K562 (cell line): Measurements from ENCODE around the gene GLYATL1. TPM values are rescaled to one million over a fixed set of nuclear protein-coding genes. Genes with fewer than 3 reads are reported as not detected.
A peak's percentile ranks its signal among the peaks of the same experiment; 100 is the strongest.

Experiments used
- ATAC-seq: fragments of 200-7000 bp; cut with Tn5 transposase; 3 replicates; pipeline ENCODE4 v1.9.1; 2020; ENCODE audit warnings: moderate library complexity
- BruUV-seq: library from RNA; stranded (reverse); fragments of 400-500 nt; replicated peaks from 2 replicates; lab custom pipeline; 2021; lab: Mats Ljungman, UMichigan
- CTCF ChIA-PET: fragments of 300-600 bp; formaldehyde crosslinking; extraction: SDS; loops from one replicate; lab custom pipeline; 2021; ENCODE audit warnings: low intra/inter-chr PET ratio; lab: Yijun Ruan, JAX
- POLR2A ChIA-PET: fragments of 300-600, 350-650 bp; sonication (Branson Sonifier 250); formaldehyde crosslinking; extraction: SDS; loops from one replicate; lab custom pipeline; 2021; ENCODE audit warnings: antibody characterized with exemption, inconsistent platforms; lab: Yijun Ruan, JAX
- DNase-seq, 4 experiments: peaks; one replicate each; pipeline versions ENCODE4 v3.0.0 to v3.0.0-alpha.2; 2011 to 2018; ENCODE audit warnings: low spot score in 3 of 4, mixed read lengths in 3 of 4; ENCODE audit errors: extremely low read depth in 1 of 4
- FAIRE-seq: peaks from 2 replicates; lab custom pipeline; 2011; peaks lifted over from hg19 to GRCh38; lab: Jason Lieb, UNC
- H2AFZ ChIP-seq: 2 replicates; pipeline ENCODE4 v1.6.0; 2011; ENCODE audit warnings: low read depth, low read length, control low read depth, inconsistent platforms
- H3K27ac ChIP-seq: fragments of 200-600 bp; 3 replicates; pipeline ENCODE4 v1.8.0; 2011; ENCODE audit warnings: low read depth, mild to moderate bottlenecking, control low read depth, inconsistent platforms, low read length, moderate library complexity, mixed read lengths; ENCODE audit errors: extremely low read depth
- H3K27me3 ChIP-seq, 2 experiments: fragments of 300-600 bp in 1 of 2; 2 replicates in 1 of 2; 3 replicates in 1 of 2; pipeline versions ENCODE4 v1.6.0 to v1.8.0; 2011; ENCODE audit warnings: inconsistent platforms in 2 of 2, low read length in 2 of 2, mild to moderate bottlenecking in 1 of 2, mixed read lengths in 1 of 2, moderate library complexity in 1 of 2; ENCODE audit not compliant: control insufficient read depth in 2 of 2, insufficient read depth in 2 of 2
- H3K36me3 ChIP-seq: fragments of 300-600 bp; 3 replicates; pipeline ENCODE4 v1.8.0; 2011; ENCODE audit warnings: mild to moderate bottlenecking, low read length, inconsistent platforms; ENCODE audit not compliant: control insufficient read depth, insufficient read depth
- H3K4me1 ChIP-seq, 2 experiments: fragments of 200-600 bp in 1 of 2; replicated peaks in 1 of 2; 2 replicates in 1 of 2; 3 replicates in 1 of 2; pipeline versions ENCODE4 v1.5.1 to v1.8.0; 2011; ENCODE audit warnings: inconsistent platforms in 2 of 2, low read length in 2 of 2, mild to moderate bottlenecking in 1 of 2, mixed read lengths in 1 of 2, moderate library complexity in 1 of 2; ENCODE audit not compliant: control insufficient read depth in 2 of 2, insufficient read depth in 2 of 2
- H3K4me2 ChIP-seq: 2 replicates; pipeline ENCODE4 v1.6.1; 2011; ENCODE audit warnings: low read length, control low read depth, inconsistent platforms, mixed read lengths; ENCODE audit not compliant: insufficient read depth
- H3K4me3 ChIP-seq: fragments of 200-600 bp; sonication (generic), shearing (Covaris generic); 2 replicates; pipeline ENCODE4 v1.5.1; 2016; ENCODE audit warnings: control low read depth, inconsistent platforms
- H3K79me2 ChIP-seq: fragments of 200-600 bp; 3 replicates; pipeline ENCODE4 v1.8.0; 2011; ENCODE audit warnings: low read length, inconsistent platforms; ENCODE audit not compliant: control insufficient read depth, insufficient read depth
- H3K9ac ChIP-seq, 2 experiments: 2 replicates each; pipeline versions ENCODE4 v1.6.0 to v1.6.1; 2011; ENCODE audit warnings: low read depth in 2 of 2, low read length in 2 of 2, control low read depth in 1 of 2, inconsistent platforms in 1 of 2, mild to moderate bottlenecking in 1 of 2, mixed read lengths in 1 of 2; ENCODE audit not compliant: insufficient read depth in 1 of 2
- H3K9me1 ChIP-seq: one replicate; pipeline ENCODE4 v1.6.0; 2011; ENCODE audit warnings: inconsistent platforms, mild to moderate bottlenecking, low read length, moderate library complexity; ENCODE audit not compliant: control insufficient read depth, insufficient read depth
- H3K9me3 ChIP-seq: replicated peaks from 2 replicates; pipeline ENCODE4 v1.5.1; 2011; ENCODE audit warnings: low read depth, low read length, inconsistent platforms; ENCODE audit not compliant: control insufficient read depth, insufficient read depth
- H4K20me1 ChIP-seq: replicated peaks from 2 replicates; pipeline ENCODE4 v1.6.1; 2011; ENCODE audit warnings: low read length, inconsistent platforms, mixed read lengths; ENCODE audit not compliant: control insufficient read depth, insufficient read depth
- HMG20B ChIP-seq: fragments of 250-450 bp; sonication (Bioruptor Pico); IDR thresholded peaks from 2 replicates; pipeline ENCODE4 v1.5.0; 2021; ENCODE audit warnings: mild to moderate bottlenecking
- HNRNPK ChIP-seq: fragments of 200-400 bp; formaldehyde crosslinking; IDR thresholded peaks from one replicate; pipeline ENCODE4 v1.6.1; 2018; ENCODE audit warnings: mild to moderate bottlenecking, low read depth, low read length; ENCODE audit not compliant: poor library complexity, severe bottlenecking
- NFIX ChIP-seq: fragments of 250-450 bp; sonication (Bioruptor Pico); IDR thresholded peaks from 2 replicates; pipeline ENCODE4 v1.4.0; 2020; ENCODE audit warnings: low read depth, mild to moderate bottlenecking, moderate library complexity
- NR2C2 ChIP-seq, 2 experiments: fragments of 200-800 bp in 1 of 2; sonication (Bioruptor generic) in 1 of 2; sonication (generic) in 1 of 2; formaldehyde crosslinking in 1 of 2; IDR thresholded peaks; 2 replicates each; pipeline versions ENCODE4 v1.6.1 to v1.8.0; 2016 to 2022; ENCODE audit warnings: mild to moderate bottlenecking in 1 of 2, missing compliant biosample characterization in 1 of 2, missing genetic modification characterization in 1 of 2, missing genetic modification reagents in 1 of 2
- PPARD ChIP-seq: fragments of 250-450 bp; sonication (Bioruptor Pico); IDR thresholded peaks from 2 replicates; pipeline ENCODE4 v1.8.0; 2022; ENCODE audit warnings: inconsistent platforms, mild to moderate bottlenecking, moderate library complexity
- RBM14 ChIP-seq: fragments of 200-400 bp; formaldehyde crosslinking; IDR thresholded peaks from 2 replicates; pipeline ENCODE4 v1.6.1; 2018; ENCODE audit warnings: low read depth, mild to moderate bottlenecking, low read length, moderate library complexity, borderline replicate concordance; ENCODE audit not compliant: insufficient read depth
- SIRT6 ChIP-seq: IDR thresholded peaks from one replicate; pipeline ENCODE4 v1.6.1; 2012; ENCODE audit warnings: low read depth, mild to moderate bottlenecking, control low read depth, inconsistent platforms, low read length, moderate library complexity
- TBP ChIP-seq: optimal IDR thresholded peaks from 2 replicates; pipeline ENCODE3; 2011; ENCODE audit warnings: low read depth, low read length, improper control_type of control experiment
- TFAM ChIP-seq: fragments of 250-450 bp; sonication (Bioruptor Pico); conservative IDR thresholded peaks from 2 replicates; pipeline ENCODE4 v1.5.0; 2021; ENCODE audit warnings: mild to moderate bottlenecking, moderate library complexity
- ZEB2 ChIP-seq: fragments of 450-650 bp; IDR thresholded peaks from 2 replicates; pipeline ENCODE4 v1.6.1; 2016
- ZNF165 ChIP-seq: fragments of 250-450 bp; sonication (Bioruptor Pico); IDR thresholded peaks from 2 replicates; pipeline ENCODE4 v1.4.0; 2020; ENCODE audit warnings: borderline replicate concordance
- ZNF175 ChIP-seq: fragments of 200-800 bp; sonication (Bioruptor generic); IDR thresholded peaks from 2 replicates; pipeline ENCODE4 v1.6.1; 2016; ENCODE audit warnings: low read depth, mild to moderate bottlenecking, missing genetic modification characterization, missing compliant biosample characterization
- ZNF644 ChIP-seq: fragments of 200-800 bp; sonication (Bioruptor generic); IDR thresholded peaks from 2 replicates; pipeline ENCODE4 v1.6.1; 2016; ENCODE audit warnings: low read depth, missing genetic modification characterization, missing compliant biosample characterization
- WGBS: fragments of 100-300 bp; shearing (Covaris generic); methylation state at CpG from one replicate; pipeline ENCODE4 v1.1.6; 2016; ENCODE audit warnings: low coverage, mixed read lengths; ENCODE audit not compliant: insufficient coverage; ENCODE audit errors: missing lambda C conversion rate; 5-methylcytosine and 5-hydroxymethylcytosine counted together
- in situ Hi-C: fragments of 300-500 bp; cut with MboI; formaldehyde crosslinking; loops from 4 replicates; pipeline ENCODE4 v1.15.0; 2018; ENCODE audit warnings: inconsistent platforms, mixed read lengths
- intact Hi-C: fragments of 100-400 bp; cut with micrococcal nuclease; formaldehyde crosslinking; loops from 2 replicates; pipeline ENCODE4 v1.14.2; 2022
- polyA plus RNA-seq, 8 experiments: library from polyadenylated mRNA; depleted of rRNA in 4 of 8; stranded (reverse) in 5 of 8; unstranded in 3 of 8; fragments of >200 nt; fragmentation: Nextera tagmentation in 2 of 8; fragmentation: Illumina TruSeq in 1 of 8; extraction: Ambion mirVana in 2 of 8; extraction: Trizol in 1 of 8; gene quantifications; 2 replicates each; pipeline versions ENCODE4 v1.2.1 to v1.2.3, GENCODE V29; 2011 to 2014; ENCODE audit warnings: inconsistent platforms in 1 of 8, missing spikeins in 1 of 8
- total RNA-seq, 7 experiments: library from RNA; depleted of rRNA in 6 of 7; stranded (reverse); fragments of >200 nt in 6 of 7; fragmentation: Illumina TruSeq in 2 of 7; extraction: Trizol in 2 of 7; gene quantifications; 2 replicates each; pipeline versions ENCODE4 v1.2.1 to v1.2.3, GENCODE V29; 2011 to 2021; ENCODE audit warnings: low replicate concordance in 1 of 7
- TF ChIP-seq, protein P1 (sequence below), 2 experiments: IDR thresholded peaks in 1 of 2; conservative IDR thresholded peaks in 1 of 2; 2 replicates each; pipeline ENCODE4 v1.6.1; 2016; ENCODE audit warnings: low read depth in 2 of 2, mild to moderate bottlenecking in 1 of 2, missing compliant biosample characterization in 1 of 2, missing genetic modification characterization in 1 of 2, moderate library complexity in 1 of 2
- TF ChIP-seq, protein P2 (sequence below), 2 experiments: IDR thresholded peaks; 2 replicates each; pipeline ENCODE4 v1.6.1; 2011; ENCODE audit warnings: borderline replicate concordance in 1 of 2, control low read depth in 1 of 2, low read depth in 1 of 2, low read length in 1 of 2, mild to moderate bottlenecking in 1 of 2, mixed read lengths in 1 of 2, moderate library complexity in 1 of 2; ENCODE audit not compliant: insufficient read depth in 1 of 2, insufficient read length in 1 of 2, poor library complexity in 1 of 2, severe bottlenecking in 1 of 2; ENCODE audit errors: extremely low read depth in 1 of 2
- TF ChIP-seq, protein P3 (sequence below): fragments of 450-650 bp; IDR thresholded peaks from 2 replicates; pipeline ENCODE4 v1.6.1; 2016

Gene GLYATL1
- total and polyA plus RNA-seq, 9 of the 15 experiments (the other 6 are each of a cell fraction or from before 2014, with no cell fraction given) = not detected

GRCh38 chr11:58963551-58964104 lies 24.3 kb downstream of the GLYATL1 start:
- Histone ChIP-seq H3K9me1 (no peaks in the 10 kb centered on the region), H3K27ac (no peak overlapping the region), H3K4me3 (no peak overlapping the region), H3K9ac (no peak overlapping the region), H3K9me3 (no peaks in the 10 kb centered on the region), H2AFZ (peak overlapping the region; percentile 63; the same call in 1 of the 2 replicates), H3K79me2 (no peaks in the 10 kb centered on the region), H3K4me2 (peak overlapping the region; percentile 21), H3K27me3 (peaks cover 0 to 17% of the 10 kb centered on the region in 2 experiments; a peak in 3 of 5 replicates), H3K36me3 (no peaks in the 10 kb centered on the region), H3K4me1 (peaks cover 0 to 3% of the 10 kb centered on the region in 2 experiments; a peak in 1 of 5 replicates), H4K20me1 (no peaks in the 10 kb centered on the region)
- peak in 2 of 4 experiments; percentile 16 to 30 for DNase-seq
- in situ Hi-C loops (no loop called here), intact Hi-C loops (no loop called here)
- BruUV-seq = no TSS peak
- peak; percentile 61 for FAIRE-seq
- peak; percentile 84 for ATAC-seq
- POLR2A ChIA-PET = no interaction called here
- CTCF ChIA-PET = no interaction called here
- WGBS = 2% methylated on average over 26 of the region's 27 CpGs
- TF ChIP-seq ZEB2 (no peak), HNRNPK (no peak), NFIX (CRISPR knock-in tag) (no peak), ZNF175 (no peak), ZNF165 (CRISPR knock-in tag) (no peak), RBM14 (no peak), ZNF644 (tag) (no peak), TFAM (CRISPR knock-in tag) (no peak), NR2C2 (CRISPR knock-in tag; IDR thresholded peaks at IDR 0.05) (no peak), NR2C2 (tag; IDR thresholded peaks at IDR 0.05) (peak; percentile 32; the same call in 1 of the 2 replicates), HMG20B (CRISPR knock-in tag) (no peak), PPARD (CRISPR knock-in tag) (no peak), TBP (no peak), SIRT6 (no peak)
- TF ChIP-seq, protein P1, sequence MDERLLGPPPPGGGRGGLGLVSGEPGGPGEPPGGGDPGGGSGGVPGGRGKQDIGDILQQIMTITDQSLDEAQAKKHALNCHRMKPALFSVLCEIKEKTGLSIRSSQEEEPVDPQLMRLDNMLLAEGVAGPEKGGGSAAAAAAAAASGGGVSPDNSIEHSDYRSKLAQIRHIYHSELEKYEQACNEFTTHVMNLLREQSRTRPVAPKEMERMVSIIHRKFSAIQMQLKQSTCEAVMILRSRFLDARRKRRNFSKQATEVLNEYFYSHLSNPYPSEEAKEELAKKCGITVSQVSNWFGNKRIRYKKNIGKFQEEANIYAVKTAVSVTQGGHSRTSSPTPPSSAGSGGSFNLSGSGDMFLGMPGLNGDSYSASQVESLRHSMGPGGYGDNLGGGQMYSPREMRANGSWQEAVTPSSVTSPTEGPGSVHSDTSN (CRISPR knock-in tag; IDR thresholded peaks at IDR 0.05; ENCODE audit: low read depth) = no peak
- TF ChIP-seq, protein P1 (tag; conservative IDR thresholded peaks at IDR 0.05; ENCODE audit: low read depth) = peak; percentile 90
- TF ChIP-seq, protein P2, sequence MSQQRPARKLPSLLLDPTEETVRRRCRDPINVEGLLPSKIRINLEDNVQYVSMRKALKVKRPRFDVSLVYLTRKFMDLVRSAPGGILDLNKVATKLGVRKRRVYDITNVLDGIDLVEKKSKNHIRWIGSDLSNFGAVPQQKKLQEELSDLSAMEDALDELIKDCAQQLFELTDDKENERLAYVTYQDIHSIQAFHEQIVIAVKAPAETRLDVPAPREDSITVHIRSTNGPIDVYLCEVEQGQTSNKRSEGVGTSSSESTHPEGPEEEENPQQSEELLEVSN (IDR thresholded peaks at IDR 0.05; ENCODE audit: borderline replicate concordance in 1 of 2, extremely low read depth in 1 of 2, insufficient read depth in 1 of 2, insufficient read length in 1 of 2, low read depth in 1 of 2, low read length in 1 of 2, poor library complexity in 1 of 2, severe bottlenecking in 1 of 2) = peak in 1 of 2 experiments; percentile 44
- TF ChIP-seq, protein P3, sequence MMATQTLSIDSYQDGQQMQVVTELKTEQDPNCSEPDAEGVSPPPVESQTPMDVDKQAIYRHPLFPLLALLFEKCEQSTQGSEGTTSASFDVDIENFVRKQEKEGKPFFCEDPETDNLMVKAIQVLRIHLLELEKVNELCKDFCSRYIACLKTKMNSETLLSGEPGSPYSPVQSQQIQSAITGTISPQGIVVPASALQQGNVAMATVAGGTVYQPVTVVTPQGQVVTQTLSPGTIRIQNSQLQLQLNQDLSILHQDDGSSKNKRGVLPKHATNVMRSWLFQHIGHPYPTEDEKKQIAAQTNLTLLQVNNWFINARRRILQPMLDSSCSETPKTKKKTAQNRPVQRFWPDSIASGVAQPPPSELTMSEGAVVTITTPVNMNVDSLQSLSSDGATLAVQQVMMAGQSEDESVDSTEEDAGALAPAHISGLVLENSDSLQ = peak; percentile 94
